H1 (cell line): ENCODE results near the gene SENP1. TPM values are rescaled to one million over a fixed set of nuclear protein-coding genes. Genes with fewer than 3 reads are reported as not detected.

Experiments used
- CTCF ChIA-PET: fragments of 300-600 bp; sonication (Branson Sonifier 250); formaldehyde crosslinking; loops from one replicate; lab custom pipeline; 2021; ENCODE audit not compliant: partially characterized antibody; lab: Charles Lee
- POLR2A ChIA-PET: fragments of 300-600 bp; sonication (Branson Sonifier 250); formaldehyde crosslinking; loops from one replicate; lab custom pipeline; 2021; ENCODE audit warnings: inconsistent platforms; ENCODE audit not compliant: partially characterized antibody; lab: Charles Lee
- DNase-seq, 2 experiments: peaks; one replicate each; pipeline versions ENCODE4 v3.0.0 to v3.0.0-alpha.2; 2010 to 2022; ENCODE audit warnings: low spot score in 2 of 2, low read depth in 1 of 2, mixed read lengths in 1 of 2
- FAIRE-seq: peaks from 2 replicates; lab custom pipeline; 2011; peaks lifted over from hg19 to GRCh38; lab: Jason Lieb, UNC
- H2AFZ ChIP-seq: 2 replicates; pipeline ENCODE4 v1.8.1; 2012; ENCODE audit warnings: low read length, inconsistent platforms
- H2AK5ac ChIP-seq: 2 replicates; pipeline ENCODE4 v1.6.1; 2013; ENCODE audit warnings: low read depth, low read length
- H2BK120ac ChIP-seq: replicated peaks from 2 replicates; pipeline ENCODE3; 2013; ENCODE audit warnings: low read depth, low read length, inconsistent platforms
- H2BK12ac ChIP-seq: 2 replicates; pipeline ENCODE4 v1.6.1; 2013; ENCODE audit warnings: low read depth, low read length
- H2BK15ac ChIP-seq: 2 replicates; pipeline ENCODE4 v1.6.1; 2013; ENCODE audit warnings: low read length
- H2BK20ac ChIP-seq: 2 replicates; pipeline ENCODE4 v1.6.1; 2013; ENCODE audit warnings: low read length
- H2BK5ac ChIP-seq: 2 replicates; pipeline ENCODE4 v1.6.1; 2013; ENCODE audit warnings: low read depth, low read length
- H3K14ac ChIP-seq: 2 replicates; pipeline ENCODE4 v1.6.1; 2013; ENCODE audit warnings: inconsistent platforms; ENCODE audit not compliant: insufficient read length
- H3K18ac ChIP-seq: 2 replicates; pipeline ENCODE4 v1.6.1; 2013; ENCODE audit warnings: low read length; ENCODE audit errors: extremely low read depth
- H3K23ac ChIP-seq: 2 replicates; pipeline ENCODE4 v1.6.1; 2013; ENCODE audit warnings: inconsistent platforms; ENCODE audit not compliant: insufficient read length
- H3K23me2 ChIP-seq: 2 replicates; pipeline ENCODE4 v1.6.1; 2013; ENCODE audit warnings: low read depth, low read length
- H3K27ac ChIP-seq: 2 replicates; pipeline ENCODE4 v1.6.1; 2011; ENCODE audit warnings: low read depth, low read length, inconsistent platforms
- H3K27me3 ChIP-seq, 4 experiments: replicated peaks in 1 of 4; 1 replicate in 1 of 4; 2 replicates in 3 of 4; pipeline versions ENCODE4 v1.6.1 to v1.8.1; 2011 to 2013; ENCODE audit warnings: low read length in 3 of 4, mild to moderate bottlenecking in 3 of 4, inconsistent platforms in 2 of 4, mixed read lengths in 2 of 4, moderate library complexity in 1 of 4; ENCODE audit not compliant: control insufficient read depth in 3 of 4, insufficient read depth in 3 of 4; ENCODE audit errors: extremely low read depth in 1 of 4
- H3K36me3 ChIP-seq, 4 experiments: 2 replicates each; pipeline versions ENCODE4 v1.6.1 to v1.8.1; 2011 to 2013; ENCODE audit warnings: mild to moderate bottlenecking in 4 of 4, low read length in 3 of 4, moderate library complexity in 2 of 4, control low read depth in 1 of 4, inconsistent platforms in 1 of 4; ENCODE audit not compliant: insufficient read depth in 4 of 4, control insufficient read depth in 2 of 4
- H3K4ac ChIP-seq: replicated peaks from 2 replicates; pipeline ENCODE3; 2013; ENCODE audit warnings: low read length, low read depth, mixed read lengths, inconsistent platforms; ENCODE audit not compliant: insufficient read length
- H3K4me1 ChIP-seq, 4 experiments: replicated peaks in 1 of 4; 1 replicate in 1 of 4; 2 replicates in 3 of 4; pipeline versions ENCODE4 v1.6.1 to v1.8.1; 2011 to 2013; ENCODE audit warnings: low read length in 3 of 4, inconsistent platforms in 2 of 4, mixed read lengths in 1 of 4; ENCODE audit not compliant: insufficient read depth in 4 of 4, control insufficient read depth in 3 of 4
- H3K4me2 ChIP-seq, 2 experiments: 2 replicates each; pipeline versions ENCODE4 v1.6.1 to v1.8.1; 2011 to 2013; ENCODE audit warnings: low read depth in 2 of 2, low read length in 2 of 2, control low read depth in 1 of 2, inconsistent platforms in 1 of 2, mild to moderate bottlenecking in 1 of 2; ENCODE audit not compliant: insufficient read depth in 1 of 2
- H3K4me3 ChIP-seq, 4 experiments: fragments of 200-600, 300-600 bp in 1 of 4; sonication (generic), shearing (Covaris generic), sonication (Bioruptor Twin) in 1 of 4; 2 replicates each; pipeline versions ENCODE4 v1.5.1 to v1.8.1; 2011 to 2016; ENCODE audit warnings: low read length in 4 of 4, low read depth in 3 of 4, control low read depth in 2 of 4, inconsistent platforms in 2 of 4, mild to moderate bottlenecking in 2 of 4, mixed read lengths in 1 of 4, moderate library complexity in 1 of 4; ENCODE audit not compliant: insufficient read depth in 2 of 4; ENCODE audit errors: extremely low read depth in 1 of 4
- H3K56ac ChIP-seq: replicated peaks from 2 replicates; pipeline ENCODE3; 2013; ENCODE audit warnings: low read depth, mild to moderate bottlenecking, mixed read lengths, low read length, inconsistent platforms; ENCODE audit not compliant: insufficient read length
- H3K79me1 ChIP-seq: 2 replicates; pipeline ENCODE4 v1.6.1; 2013; ENCODE audit warnings: low read depth, low read length, control low read depth
- H3K79me2 ChIP-seq, 2 experiments: 2 replicates each; pipeline versions ENCODE4 v1.6.1 to v1.8.1; 2012 to 2013; ENCODE audit warnings: low read length in 2 of 2, mild to moderate bottlenecking in 2 of 2, inconsistent platforms in 1 of 2; ENCODE audit not compliant: insufficient read depth in 2 of 2, control insufficient read depth in 1 of 2
- H3K9ac ChIP-seq, 4 experiments: replicated peaks in 1 of 4; 1 replicate in 1 of 4; 2 replicates in 3 of 4; pipeline versions ENCODE4 v1.6.1 to v1.8.1; 2011 to 2013; ENCODE audit warnings: low read depth in 3 of 4, low read length in 3 of 4, control low read depth in 2 of 4, mild to moderate bottlenecking in 2 of 4, moderate library complexity in 2 of 4, inconsistent platforms in 1 of 4; ENCODE audit errors: extremely low read depth in 1 of 4
- H3K9me3 ChIP-seq, 2 experiments: 2 replicates each; pipeline versions ENCODE4 v1.6.1 to v1.8.1; 2012 to 2013; ENCODE audit warnings: mild to moderate bottlenecking in 2 of 2, moderate library complexity in 2 of 2, control low read depth in 1 of 2, inconsistent platforms in 1 of 2, low read depth in 1 of 2, low read length in 1 of 2, mixed read lengths in 1 of 2; ENCODE audit not compliant: insufficient read depth in 2 of 2
- H4K20me1 ChIP-seq, 2 experiments: replicated peaks in 1 of 2; 2 replicates each; pipeline versions ENCODE3 to v1.8.1; 2011 to 2013; ENCODE audit warnings: inconsistent platforms in 2 of 2, low read length in 2 of 2, mild to moderate bottlenecking in 1 of 2; ENCODE audit not compliant: insufficient read depth in 2 of 2, control insufficient read depth in 1 of 2
- H4K5ac ChIP-seq: 2 replicates; pipeline ENCODE4 v1.6.1; 2013; ENCODE audit warnings: low read length, low read depth, mixed read lengths, inconsistent platforms; ENCODE audit not compliant: insufficient read length
- H4K8ac ChIP-seq: 2 replicates; pipeline ENCODE4 v1.8.0; 2013; ENCODE audit warnings: mild to moderate bottlenecking, moderate library complexity, low read length, inconsistent platforms; ENCODE audit not compliant: insufficient read depth; ENCODE audit errors: extremely low read depth
- H4K91ac ChIP-seq: replicated peaks from 2 replicates; pipeline ENCODE3; 2013; ENCODE audit warnings: low read length, mixed read lengths, inconsistent platforms; ENCODE audit not compliant: insufficient read length
- ATF2 ChIP-seq: IDR thresholded peaks from 2 replicates; pipeline ENCODE4 v1.6.1; 2012; ENCODE audit warnings: low read length, inconsistent platforms
- CBX8 ChIP-seq: fragments of 300-800, 300-1000 bp; sonication (generic); IDR thresholded peaks from 2 replicates; pipeline ENCODE4 v1.7.1; 2016; ENCODE audit warnings: low read depth, low read length, borderline replicate concordance
- CHD1 ChIP-seq: IDR thresholded peaks from 2 replicates; pipeline ENCODE4 v1.6.1; 2012; ENCODE audit warnings: low read depth, low read length, improper control_type of control experiment
- GABPA ChIP-seq: IDR thresholded peaks from 2 replicates; pipeline ENCODE4 v1.6.1; 2011; ENCODE audit warnings: mild to moderate bottlenecking, low read length, moderate library complexity, borderline replicate concordance; ENCODE audit not compliant: insufficient read depth
- HDAC6 ChIP-seq: IDR thresholded peaks from one replicate; pipeline ENCODE4 v1.7.1; 2012; ENCODE audit warnings: low read depth, mild to moderate bottlenecking, inconsistent platforms, low read length, moderate library complexity
- JUN ChIP-seq: IDR thresholded peaks from 2 replicates; pipeline ENCODE4 v1.6.1; 2011; ENCODE audit warnings: low read depth, mild to moderate bottlenecking, improper control_type of control experiment, low read length
- RFX5 ChIP-seq: IDR thresholded peaks from 2 replicates; pipeline ENCODE4 v1.6.1; 2011; ENCODE audit warnings: low read depth, low read length, improper control_type of control experiment, borderline replicate concordance
- YY1 ChIP-seq: IDR thresholded peaks from 2 replicates; pipeline ENCODE4 v1.6.1; 2011; ENCODE audit warnings: low read depth, mild to moderate bottlenecking, low read length
- WGBS, 2 experiments: shearing (Covaris generic) in 1 of 2; methylation state at CpG; one replicate each; pipeline versions ENCODE4 v1.1.6 to v1.1.7; 2013 to 2015; ENCODE audit warnings: low lambda C conversion rate in 2 of 2, mixed read lengths in 2 of 2, inconsistent platforms in 1 of 2, low coverage in 1 of 2, missing lambda C conversion rate in 1 of 2; ENCODE audit not compliant: insufficient replicate concordance in 2 of 2, insufficient coverage in 1 of 2, insufficient read length in 1 of 2; ENCODE audit errors: extremely low coverage in 1 of 2, missing lambda C conversion rate in 1 of 2; 5-methylcytosine and 5-hydroxymethylcytosine counted together
- polyA plus RNA-seq, 7 experiments: library from polyadenylated mRNA; depleted of rRNA in 3 of 7; stranded (reverse) in 5 of 7; unstranded in 2 of 7; fragments of >200 nt in 5 of 7; fragments of 200-250 nt in 2 of 7; gene quantifications; 1 replicate in 5 of 7; 2 replicates in 1 of 7; 4 replicates in 1 of 7; pipeline versions ENCODE4 v1.2.1 to v1.2.3, GENCODE V29; 2011 to 2013; ENCODE audit warnings: missing spikeins in 2 of 7, mixed read lengths in 2 of 7
- total RNA-seq: library from RNA; stranded (reverse); fragmentation: NEBNext Ultra II Directional; extraction: Animal tissue kit (Norgen Biotek cat#: 25700); gene quantifications from 2 replicates; pipeline ENCODE4 v1.2.1, GENCODE V29; 2021

SENP1 gene
- total and polyA plus RNA-seq, 2 of the 8 experiments (the other 6 are each of a cell fraction or from before 2014, with no cell fraction given): 14.2 to 31.5 TPM

DNA sequence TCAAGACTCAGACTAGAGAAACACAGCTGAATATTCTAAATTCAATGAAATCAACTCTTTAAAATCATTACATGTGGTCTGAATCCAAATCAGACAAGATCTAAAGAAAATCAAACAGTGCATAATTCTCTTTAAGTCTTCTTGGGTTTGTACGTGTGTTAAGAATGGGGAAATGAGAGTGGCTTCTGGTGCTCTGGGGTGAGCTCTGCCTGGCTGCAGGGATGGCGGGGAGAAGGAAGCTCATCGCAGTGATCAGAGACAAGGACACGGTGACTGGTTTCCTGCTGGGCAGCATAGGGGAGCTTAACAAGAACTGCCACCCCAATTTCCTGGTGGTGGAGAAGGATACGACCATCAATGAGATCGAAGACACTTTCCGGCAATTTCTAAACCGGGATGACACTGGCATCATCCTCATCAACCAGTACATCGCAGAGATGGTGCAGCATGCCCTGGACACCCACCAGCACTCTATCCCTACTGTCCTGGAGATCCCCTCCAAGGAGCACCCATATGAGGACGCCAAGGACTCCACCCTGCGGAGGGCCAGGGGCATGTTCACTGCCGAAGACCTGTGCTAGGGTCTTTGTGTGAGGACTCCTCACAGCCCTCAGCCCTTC, 20.9 kb downstream of the SENP1 start:
- no peak overlapping the region for H2BK12ac ChIP-seq
- no peak overlapping the region for H2BK5ac ChIP-seq
- H2AFZ ChIP-seq: no peak overlapping the region
- 94% methylated on average over 12 of the region's 12 CpGs; no CpG with 5 or more reads in 1 of the 2 experiments for WGBS, 2 experiments
- no peak overlapping the region for H3K4me2 ChIP-seq
- H3K27ac ChIP-seq: no peak overlapping the region
- H3K79me2 ChIP-seq: no peaks in the 10 kb centered on the region
- H4K8ac ChIP-seq: no peak overlapping the region
- H2BK20ac ChIP-seq: no peak overlapping the region
- H2BK120ac ChIP-seq: no peak overlapping the region
- no peak for FAIRE-seq
- H3K14ac ChIP-seq: no peak overlapping the region
- H3K56ac ChIP-seq: no peak overlapping the region
- no peaks in the 10 kb centered on the region for H3K4me1 ChIP-seq
- H3K9me3 ChIP-seq: no peaks in the 10 kb centered on the region
- CTCF ChIA-PET: interaction anchor here (0.7 to 2.2 kb wide), 10 partner anchors 24 to 234 kb away, joined by 3 to 7 read pairs (median 4); partner anchors contain the start of genes ASB8 and PFKM
- H4K20me1 ChIP-seq: no peaks in the 10 kb centered on the region
- no peak overlapping the region for H4K91ac ChIP-seq
- no peak overlapping the region for H3K23ac ChIP-seq
- H3K36me3 ChIP-seq: peaks cover 0 to 41% (median 14%) of the 10 kb centered on the region in 4 experiments; a peak in 6 of 8 replicates
- H3K27me3 ChIP-seq: no peaks in the 10 kb centered on the region
- no peak overlapping the region for H2AK5ac ChIP-seq
- no peaks in the 10 kb centered on the region for H3K23me2 ChIP-seq
- DNase-seq: no peak
- no peak overlapping the region for H3K9ac ChIP-seq
- POLR2A ChIA-PET: interaction anchor here (1.4 kb wide), 1 partner anchor 91 kb away, joined by 4 read pairs; no protein-coding TSS in a partner anchor
- no peak overlapping the region for H3K4ac ChIP-seq
- no peak overlapping the region for H2BK15ac ChIP-seq
- H4K5ac ChIP-seq: no peak overlapping the region
- no peak overlapping the region for H3K18ac ChIP-seq
- no peak overlapping the region for H3K4me3 ChIP-seq
- TF ChIP-seq JUN (no peak), YY1 (no peak), ATF2 (no peak), HDAC6 (no peak), CHD1 (no peak), GABPA (no peak), CBX8 (no peak), RFX5 (no peak)
- no peaks in the 10 kb centered on the region for H3K79me1 ChIP-seq
